Karpas-422 (cell line): ENCODE measurements around the gene CERS4. TPM values are rescaled to one million over a fixed set of nuclear protein-coding genes. Genes with fewer than 3 reads are reported as not detected.
A peak's percentile ranks its signal among the peaks of the same experiment; 100 is the strongest.
"Not testable (repeated sequence)": the region's sequence is repeated elsewhere in the genome, so short reads cannot be mapped to it uniquely, and the experiment has no call there.

Experiments used
- DNase-seq: peaks from one replicate; pipeline ENCODE4 v3.0.0-alpha.2; 2015
- H2AFZ ChIP-seq: fragments of 200-600 bp; sonication (generic); 2 replicates; pipeline ENCODE4 v1.6.1; 2014; ENCODE audit warnings: antibody characterized with exemption, low read length, mixed read lengths
- H3K27ac ChIP-seq: fragments of 200-600 bp; sonication (generic); 2 replicates; pipeline ENCODE4 v1.5.1; 2014; ENCODE audit warnings: mild to moderate bottlenecking, low read length, moderate library complexity
- H3K27me3 ChIP-seq: fragments of 200-600 bp; sonication (generic); 2 replicates; pipeline ENCODE4 v1.6.1; 2014; ENCODE audit warnings: low read length, mixed read lengths
- H3K36me3 ChIP-seq: fragments of 200-600 bp; sonication (generic); 2 replicates; pipeline ENCODE4 v1.6.1; 2014; ENCODE audit warnings: low read length, mixed read lengths; ENCODE audit not compliant: insufficient read depth
- H3K4me1 ChIP-seq: fragments of 200-600 bp; sonication (generic); 2 replicates; pipeline ENCODE4 v1.6.1; 2014; ENCODE audit warnings: mild to moderate bottlenecking, low read length, mixed read lengths
- H3K4me2 ChIP-seq: fragments of 200-600 bp; sonication (generic); 2 replicates; pipeline ENCODE4 v1.6.1; 2014; ENCODE audit warnings: low read length, low read depth, mild to moderate bottlenecking; ENCODE audit not compliant: poor library complexity, severe bottlenecking
- H3K4me3 ChIP-seq: fragments of 200-600 bp; sonication (generic); 2 replicates; pipeline ENCODE4 v1.5.1; 2014; ENCODE audit warnings: mild to moderate bottlenecking, antibody characterized with exemption, low read length, mixed read lengths
- H3K79me2 ChIP-seq: fragments of 200-600 bp; sonication (generic); 2 replicates; pipeline ENCODE4 v1.6.1; 2014; ENCODE audit warnings: mild to moderate bottlenecking, low read length, mixed read lengths
- H3K9ac ChIP-seq: fragments of 200-600 bp; sonication (generic); 2 replicates; pipeline ENCODE4 v1.6.0; 2014; ENCODE audit warnings: low read length
- H3K9me2 ChIP-seq: fragments of 200-600 bp; sonication (generic), shearing (Covaris generic); replicated peaks from 2 replicates; pipeline ENCODE4 v1.6.0; 2014; ENCODE audit warnings: mild to moderate bottlenecking, low read length, moderate library complexity; ENCODE audit not compliant: insufficient read depth
- H3K9me3 ChIP-seq: fragments of 300-700, 200-600 bp; sonication (generic); 2 replicates; pipeline ENCODE4 v1.6.1; 2014; ENCODE audit warnings: low read length, mixed read lengths
- H4K20me1 ChIP-seq: fragments of 200-600 bp; sonication (generic); 2 replicates; pipeline ENCODE4 v1.6.1; 2014; ENCODE audit warnings: mild to moderate bottlenecking, antibody characterized with exemption, low read length, low read depth; ENCODE audit not compliant: insufficient read depth
- total RNA-seq: library from RNA; depleted of rRNA; stranded (reverse); fragments of >200 nt; shearing (Covaris generic); gene quantifications from 2 replicates; pipeline ENCODE4 v1.2.3, GENCODE V29; 2014; ENCODE audit warnings: low replicate concordance

CERS4 gene
- total RNA-seq, 1 experiment from 2014 or later: 66.3 TPM

DNA sequence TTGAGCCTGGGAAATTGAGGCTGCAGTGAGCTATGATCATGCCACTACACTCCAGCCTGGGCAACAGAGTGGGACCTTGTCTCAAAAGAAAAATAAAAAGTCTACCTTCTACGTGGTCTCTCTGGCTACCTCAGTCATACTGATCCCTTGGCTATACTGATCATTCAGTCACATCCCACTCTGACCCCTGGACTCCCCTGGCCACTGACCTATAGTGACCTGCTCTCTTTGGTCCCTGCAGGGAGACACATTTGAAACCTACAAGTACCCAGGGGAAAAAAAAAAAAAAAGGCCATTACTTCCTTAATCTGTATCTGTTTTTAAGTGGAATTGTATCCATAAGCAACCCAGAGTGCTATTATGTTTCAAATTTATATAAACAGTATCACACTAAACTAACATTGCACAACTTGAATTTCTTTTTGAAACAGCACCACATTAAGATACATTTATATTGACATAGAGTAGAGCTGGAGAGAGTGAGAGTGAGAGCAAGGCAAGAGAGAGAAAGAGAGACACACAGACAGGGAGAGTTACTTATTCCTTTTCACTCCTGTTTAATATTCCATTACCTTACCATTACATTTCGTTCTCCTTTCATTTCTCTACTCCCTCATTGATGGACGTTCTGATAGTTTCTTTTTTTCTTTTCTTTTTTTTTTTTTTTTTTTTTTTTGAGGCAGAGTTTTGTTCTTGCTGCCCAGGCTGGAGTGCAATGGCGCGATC is 23.7 kb upstream of the CERS4 start:
- Histone ChIP-seq H3K27me3 (no peaks in the 10 kb centered on the region), H2AFZ (no peak overlapping the region), H3K9me2 (no peaks in the 10 kb centered on the region), H3K79me2 (no peaks in the 10 kb centered on the region), H4K20me1 (no peaks in the 10 kb centered on the region), H3K9me3 (no peaks in the 10 kb centered on the region), H3K9ac (no peak overlapping the region), H3K4me3 (no peak overlapping the region), H3K4me1 (peaks cover 3% of the 10 kb centered on the region), H3K27ac (no peak overlapping the region), H3K4me2 (no peak overlapping the region), H3K36me3 (no peaks in the 10 kb centered on the region)
- no peak for DNase-seq

DNA sequence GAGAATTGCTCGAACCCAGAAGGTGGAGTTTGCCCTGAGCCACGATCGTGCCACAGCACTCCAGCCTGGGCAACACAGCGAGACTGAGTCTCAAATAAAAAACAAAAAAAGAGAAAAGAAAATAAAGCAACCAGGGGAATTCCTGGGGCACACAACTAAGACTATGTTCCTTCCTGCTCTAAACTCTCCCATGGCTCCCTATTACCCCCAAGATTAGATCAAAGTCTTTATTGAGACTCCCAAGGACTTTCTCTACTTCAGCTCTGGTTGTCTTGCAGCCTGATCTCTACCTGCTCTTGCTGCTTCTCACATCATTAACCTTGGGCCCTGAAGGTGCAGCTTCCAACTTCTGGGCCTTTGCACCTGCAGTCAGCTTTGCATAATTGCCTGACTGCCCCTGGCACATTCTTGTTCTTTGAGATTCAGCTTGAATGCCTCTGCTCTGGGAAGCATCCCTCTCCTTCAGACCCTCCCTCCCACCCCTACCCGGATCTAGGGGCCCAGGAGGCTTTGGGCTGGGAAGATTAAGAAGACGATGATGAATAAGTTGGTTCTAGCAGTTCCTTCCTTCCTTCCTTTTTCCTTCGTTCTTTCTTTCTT is 16.8 kb upstream of the CERS4 start:
- Histone ChIP-seq H4K20me1 (no peaks in the 10 kb centered on the region), H3K4me2 (peak overlapping the region; percentile 83), H3K79me2 (no peaks in the 10 kb centered on the region), H3K4me3 (no peak overlapping the region), H2AFZ (no peak overlapping the region), H3K9me3 (no peaks in the 10 kb centered on the region), H3K9me2 (no peaks in the 10 kb centered on the region), H3K36me3 (no peaks in the 10 kb centered on the region), H3K27me3 (no peaks in the 10 kb centered on the region), H3K4me1 (peaks cover 58% of the 10 kb centered on the region), H3K9ac (no peak overlapping the region), H3K27ac (peak overlapping the region; percentile 86)
- peak; percentile 55 for DNase-seq

DNA sequence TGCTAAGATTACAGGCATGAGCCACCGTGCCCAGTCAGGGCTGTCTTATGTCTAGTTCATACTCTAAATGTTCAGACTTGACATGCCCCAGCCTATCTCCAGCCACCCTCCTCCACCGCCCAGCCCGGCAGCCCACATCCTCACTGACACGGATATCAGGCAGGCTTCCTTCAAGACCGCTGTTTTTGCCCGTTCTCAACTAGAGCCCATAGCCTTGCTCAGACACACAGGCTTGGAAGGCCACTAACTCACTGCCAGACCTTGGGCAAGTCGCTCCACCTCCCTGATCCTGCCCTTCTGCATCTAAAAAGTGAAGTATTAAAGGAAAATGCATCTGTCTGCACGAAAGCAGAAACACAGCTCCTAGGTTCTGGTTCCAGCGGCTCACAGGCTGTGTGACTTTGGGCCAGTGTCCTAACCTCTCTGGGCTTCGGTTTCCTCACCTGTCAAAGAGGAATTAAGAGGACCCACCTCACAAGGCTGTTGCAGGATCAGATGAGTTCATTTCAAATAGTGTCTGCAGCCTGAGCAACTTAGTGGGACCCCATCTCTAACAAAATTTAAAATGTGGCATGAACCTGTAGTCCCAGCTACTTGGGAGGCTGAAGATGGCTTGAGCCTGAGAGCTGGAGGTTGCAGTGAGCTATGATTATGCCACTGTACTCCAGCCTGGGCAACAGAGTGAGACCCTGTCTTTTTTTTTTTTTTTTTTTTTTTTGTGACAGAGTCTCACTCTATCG is 14.5 kb upstream of the CERS4 start:
- no peaks in the 10 kb centered on the region for H3K79me2 ChIP-seq
- peak overlapping the region; percentile 86 for H3K27ac ChIP-seq
- no peaks in the 10 kb centered on the region for H3K9me3 ChIP-seq
- H3K9ac ChIP-seq: peak overlapping the region; percentile 35
- H3K27me3 ChIP-seq: no peaks in the 10 kb centered on the region
- H3K4me3 ChIP-seq: peak overlapping the region; percentile 13; the same call in 1 of the 2 replicates
- peak; percentile 56 for DNase-seq
- H3K36me3 ChIP-seq: no peaks in the 10 kb centered on the region
- H3K4me1 ChIP-seq: peaks cover 58% of the 10 kb centered on the region
- peak overlapping the region; percentile 83 for H3K4me2 ChIP-seq
- no peak overlapping the region for H2AFZ ChIP-seq
- H3K9me2 ChIP-seq: no peaks in the 10 kb centered on the region
- H4K20me1 ChIP-seq: no peaks in the 10 kb centered on the region

DNA sequence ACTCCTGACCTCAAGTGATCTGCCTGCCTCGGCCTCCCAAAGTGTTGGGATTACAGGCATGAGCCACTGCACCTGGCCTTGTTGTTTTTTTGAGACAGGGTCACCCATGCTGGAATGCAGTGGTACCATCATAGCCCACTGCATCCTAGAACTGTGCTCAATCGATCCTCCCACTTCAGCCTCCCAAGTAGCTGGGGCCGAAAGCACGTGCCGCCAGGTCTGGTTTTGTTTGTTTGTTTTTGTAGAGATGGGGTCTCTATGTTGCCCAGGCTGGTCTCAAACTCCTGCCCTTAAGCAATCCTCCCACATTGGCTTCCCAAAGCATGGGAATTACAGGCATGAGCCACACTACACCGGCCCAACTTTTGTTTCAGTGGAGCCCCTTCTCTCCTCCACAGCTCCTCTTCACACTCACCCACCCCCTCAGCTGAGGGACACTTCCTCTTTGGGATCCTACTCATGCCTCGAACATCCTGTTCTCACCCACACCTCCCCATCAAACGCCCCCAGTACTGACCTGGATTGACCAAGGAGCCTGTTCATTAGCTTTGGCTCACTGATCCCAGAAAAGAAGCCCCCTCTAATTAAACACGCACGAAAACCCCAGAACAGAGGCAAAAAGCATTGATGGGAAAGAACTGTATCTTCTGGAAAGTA is 12.8 kb upstream of the CERS4 start:
- Histone ChIP-seq H3K4me1 (peaks cover 58% of the 10 kb centered on the region), H3K79me2 (no peaks in the 10 kb centered on the region), H3K4me2 (peak overlapping the region; percentile 34), H3K27ac (no peak overlapping the region), H3K36me3 (no peaks in the 10 kb centered on the region), H3K9me3 (no peaks in the 10 kb centered on the region), H3K27me3 (no peaks in the 10 kb centered on the region), H3K4me3 (peak overlapping the region; percentile 1; the same call in 1 of the 2 replicates), H4K20me1 (no peaks in the 10 kb centered on the region), H3K9ac (peak overlapping the region; percentile 31; the same call in 1 of the 2 replicates), H3K9me2 (no peaks in the 10 kb centered on the region), H2AFZ (no peak overlapping the region)
- peak; percentile 65 for DNase-seq

DNA sequence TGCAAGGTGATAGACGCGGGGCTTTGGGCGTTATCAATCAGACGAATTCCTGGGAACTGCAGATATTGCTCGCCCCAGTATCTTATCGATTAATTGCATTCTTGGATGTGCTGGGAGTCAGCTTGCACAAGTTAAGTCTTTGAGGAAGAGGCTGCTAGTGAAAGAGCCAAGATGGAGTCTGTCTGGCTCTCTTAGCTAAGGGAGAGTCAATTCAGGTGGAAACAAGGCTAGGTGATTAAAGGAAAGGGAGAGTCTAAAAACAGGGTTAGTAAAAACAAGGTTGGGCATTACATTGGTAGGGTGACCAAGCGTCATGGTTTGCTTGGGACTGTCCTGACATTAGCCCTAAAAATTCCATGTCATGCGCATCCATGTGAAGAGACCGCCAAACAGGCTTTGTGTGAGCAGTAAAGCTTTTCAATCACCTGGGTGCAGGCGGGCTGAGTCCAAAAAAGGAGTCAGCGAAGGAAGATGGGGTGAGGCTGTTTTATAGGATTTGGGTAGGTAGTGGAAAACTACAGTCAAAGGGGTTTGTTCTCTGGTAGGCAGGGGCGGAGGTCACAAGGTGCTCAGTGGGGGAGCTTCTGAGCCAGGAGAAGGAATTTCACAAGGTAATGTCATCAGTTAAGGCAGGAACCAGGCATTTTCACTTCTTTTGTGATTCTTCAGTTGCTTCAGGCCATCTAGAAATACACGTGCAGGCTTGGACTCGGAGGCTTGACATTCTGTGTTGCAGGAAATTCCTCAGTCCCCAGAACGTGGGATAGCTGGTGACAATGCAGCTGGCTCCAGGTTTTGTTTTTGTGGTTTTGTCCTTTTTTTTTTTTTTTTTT is 5.7 kb upstream of the CERS4 start:
- H3K9me2 ChIP-seq, H3K9ac ChIP-seq, DNase-seq, H3K27me3 ChIP-seq, H3K4me3 ChIP-seq, H3K36me3 ChIP-seq, H3K27ac ChIP-seq, H3K4me1 ChIP-seq, H2AFZ ChIP-seq, H3K9me3 ChIP-seq, H4K20me1 ChIP-seq, H3K4me2 ChIP-seq, H3K79me2 ChIP-seq: not testable (repeated sequence)

DNA sequence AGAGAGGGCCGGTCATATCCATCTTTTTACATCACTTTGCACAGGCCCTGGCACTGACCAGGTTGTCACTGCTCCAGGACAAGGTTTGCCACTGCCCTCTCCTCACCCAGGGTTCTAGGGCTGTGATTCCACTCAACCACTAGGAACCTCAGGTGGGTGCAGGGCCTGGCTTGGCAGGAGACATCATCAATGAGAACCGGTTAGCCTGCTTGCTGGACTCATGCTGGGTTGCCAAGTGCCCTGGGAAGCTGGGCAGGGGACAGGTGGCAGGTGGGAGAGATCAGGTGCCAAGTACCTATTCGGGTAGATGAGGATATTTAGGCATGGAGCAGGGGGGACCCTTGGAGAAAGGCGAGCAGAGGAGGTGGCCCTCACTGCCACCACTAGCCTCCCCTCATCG is 4.2 kb upstream of the CERS4 start:
- Histone ChIP-seq H3K9ac (no peak overlapping the region), H3K27ac (no peak overlapping the region), H4K20me1 (no peaks in the 10 kb centered on the region), H3K4me1 (peaks cover 11% of the 10 kb centered on the region), H3K4me3 (no peak overlapping the region), H3K79me2 (peaks cover 1% of the 10 kb centered on the region), H3K9me2 (no peaks in the 10 kb centered on the region), H3K36me3 (no peaks in the 10 kb centered on the region), H3K4me2 (no peak overlapping the region), H3K9me3 (no peaks in the 10 kb centered on the region), H3K27me3 (no peaks in the 10 kb centered on the region), H2AFZ (no peak overlapping the region)
- DNase-seq: no peak

DNA sequence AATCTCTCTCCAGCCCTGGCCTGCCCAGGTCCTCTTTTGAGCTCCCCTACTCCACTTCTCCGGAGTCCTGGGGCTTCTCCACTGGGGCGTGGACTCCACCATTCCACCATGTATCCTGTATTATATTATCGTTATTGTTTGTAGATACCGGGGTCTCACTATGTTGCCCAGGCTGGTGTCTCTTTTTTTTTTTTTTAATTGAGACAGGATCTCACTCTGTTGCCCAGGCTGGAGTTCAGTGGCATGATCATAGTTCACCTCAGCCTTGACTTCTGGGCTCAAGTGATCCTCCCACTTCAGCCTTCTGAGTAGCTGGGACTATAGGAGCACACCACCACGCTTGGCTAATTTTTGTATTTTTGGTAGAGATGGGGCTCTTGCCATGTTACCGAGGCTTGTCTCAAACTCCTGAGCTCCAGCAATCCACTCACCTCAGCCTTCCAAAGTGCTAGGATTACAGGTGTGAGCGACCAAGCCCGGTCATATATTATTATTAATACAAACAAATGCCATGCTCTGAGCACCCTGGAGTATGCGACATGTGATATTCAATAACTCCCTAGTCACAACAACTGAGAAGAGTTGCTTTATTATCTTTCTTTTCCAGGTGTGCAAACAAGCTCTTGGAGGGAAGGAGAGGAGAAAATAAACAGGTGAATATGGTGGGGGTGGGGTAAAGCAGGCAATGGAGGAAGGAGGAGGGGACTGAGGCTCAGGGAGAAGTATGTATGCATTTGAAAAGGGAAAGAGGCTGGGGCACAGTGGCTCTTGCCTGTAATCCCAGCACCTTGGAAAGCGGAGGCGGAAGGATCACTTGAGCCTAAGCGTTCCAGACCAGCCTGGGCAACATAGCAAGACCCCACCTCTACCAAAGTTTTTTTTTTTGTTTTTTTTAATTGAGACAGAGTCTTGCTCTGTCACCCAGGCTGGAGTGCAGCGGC is 2.8 kb upstream of the CERS4 start:
- Histone ChIP-seq H3K27ac (no peak overlapping the region), H4K20me1 (no peaks in the 10 kb centered on the region), H3K79me2 (peaks cover 16% of the 10 kb centered on the region), H3K4me3 (no peak overlapping the region), H3K36me3 (no peaks in the 10 kb centered on the region), H3K9me2 (no peaks in the 10 kb centered on the region), H3K4me1 (peaks cover 24% of the 10 kb centered on the region), H3K27me3 (no peaks in the 10 kb centered on the region), H3K9ac (no peak overlapping the region), H3K9me3 (no peaks in the 10 kb centered on the region), H2AFZ (no peak overlapping the region), H3K4me2 (no peak overlapping the region)
- no peak for DNase-seq
